GM18519 (cell line): ENCODE measurements around the gene GCH1.
"Not testable (repeated sequence)": the region's sequence is repeated elsewhere in the genome, so short reads cannot be mapped to it uniquely, and the experiment has no call there.

Source experiments
- ATAC-seq: cut with Tn5 transposase; IDR thresholded peaks from one replicate; pipeline ENCODE4 v1.9.1; 2021; ENCODE audit warnings: mild to moderate bottlenecking, moderate library complexity; ENCODE audit not compliant: unreplicated experiment, low FRiP score

Gene GCH1

DNA sequence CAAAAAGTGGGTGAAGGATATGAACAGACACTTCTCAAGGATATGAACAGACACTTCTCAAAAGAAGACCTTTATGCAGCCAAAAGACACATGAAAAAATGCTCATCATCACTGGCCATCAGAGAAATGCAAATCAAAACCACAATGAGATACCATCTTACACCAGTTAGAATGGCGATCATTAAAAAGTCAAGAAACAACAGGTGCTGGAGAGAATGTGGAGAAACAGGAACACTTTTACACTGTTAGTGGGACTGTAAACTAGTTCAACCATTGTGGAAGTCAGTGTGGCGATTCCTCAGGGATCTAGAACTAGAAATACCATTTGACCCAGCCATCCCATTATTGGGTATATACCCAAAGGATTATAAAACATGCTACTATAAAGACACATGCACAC is 27.0 kb downstream of the GCH1 start:
- not testable (repeated sequence) for ATAC-seq

DNA sequence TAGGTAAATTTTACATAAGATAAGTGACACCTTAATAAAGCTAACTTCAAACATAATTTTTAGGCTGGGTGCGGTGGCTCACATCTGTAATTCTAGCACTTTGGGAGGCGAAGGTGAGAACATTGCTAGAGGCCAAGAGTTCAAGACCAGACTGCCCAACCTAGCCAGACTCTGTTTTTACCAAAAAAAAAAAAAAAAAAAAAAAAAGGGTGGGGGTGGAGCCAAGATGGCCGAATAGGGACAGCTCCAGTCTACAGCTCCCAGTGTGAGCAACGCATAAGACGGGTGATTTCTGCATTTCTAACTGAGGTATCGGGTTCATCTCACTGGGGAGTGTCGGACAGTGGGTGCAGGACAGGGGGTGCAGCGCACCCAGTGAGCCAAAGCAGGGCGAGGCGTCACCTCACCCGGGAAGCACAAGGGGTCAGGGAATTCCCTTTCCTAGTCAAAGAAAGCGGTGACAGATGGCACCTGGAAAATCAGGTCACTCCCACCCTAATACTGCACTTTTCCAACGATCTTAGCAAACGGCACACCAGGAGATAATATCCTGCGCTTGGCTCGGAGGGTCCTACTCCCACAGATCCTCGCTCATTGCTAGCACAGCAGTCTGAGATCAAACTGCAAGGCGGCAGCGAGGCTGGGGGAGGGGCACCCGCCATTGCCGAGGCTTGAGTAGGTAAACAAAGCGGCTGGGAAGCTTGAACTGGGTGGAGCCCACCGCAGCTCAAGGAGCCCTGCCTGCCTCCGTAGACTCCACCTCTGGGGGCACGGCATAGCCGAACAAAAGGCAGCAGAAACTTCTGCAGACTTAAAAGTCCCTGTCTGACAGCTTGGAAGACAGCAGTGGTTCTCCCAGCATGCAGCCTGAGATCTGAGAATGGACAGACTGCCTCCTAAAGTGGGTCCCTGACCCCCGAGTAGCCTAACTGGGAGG is 32.2 kb downstream of the GCH1 start:
- ATAC-seq = not testable (repeated sequence)

DNA sequence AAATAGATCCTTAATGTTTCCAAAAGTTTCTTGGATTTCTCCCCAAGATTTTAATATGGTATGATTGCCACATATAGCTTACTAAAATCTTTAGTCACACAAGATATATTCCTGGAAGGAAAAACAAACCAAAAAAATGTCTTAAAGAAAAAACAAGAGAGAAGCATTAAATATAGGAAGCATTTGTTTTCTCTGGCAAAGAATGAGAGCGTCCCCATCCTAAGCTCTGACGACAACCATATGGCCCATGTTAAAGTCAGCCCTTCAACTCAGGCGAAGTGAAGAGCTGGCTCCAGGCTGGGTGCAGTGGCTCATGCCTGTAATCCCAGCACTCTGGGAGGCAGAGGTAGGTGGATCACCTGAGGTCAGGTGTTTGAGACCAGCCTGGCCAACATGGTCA is 35.6 kb downstream of the GCH1 start:
- no peak for ATAC-seq

DNA sequence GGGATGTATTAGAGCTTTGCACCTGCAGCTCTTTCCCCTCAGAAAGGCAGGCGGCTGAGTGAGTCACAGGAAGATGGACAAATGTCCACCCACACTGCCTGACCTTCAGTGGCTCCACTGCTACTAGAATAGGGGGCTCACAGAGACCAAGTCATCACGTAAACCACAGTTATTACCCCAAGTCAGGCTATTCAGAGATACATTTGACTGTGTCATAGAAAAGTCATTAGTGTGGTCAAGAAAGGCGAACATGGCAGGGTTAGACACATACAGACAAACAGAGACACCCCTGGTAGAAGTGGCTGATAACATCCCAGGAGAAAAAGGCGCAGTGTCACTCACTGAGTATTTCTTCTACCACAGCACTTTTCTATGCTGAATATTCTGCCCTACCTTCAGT is 36.0 kb downstream of the GCH1 start:
- no peak for ATAC-seq

DNA sequence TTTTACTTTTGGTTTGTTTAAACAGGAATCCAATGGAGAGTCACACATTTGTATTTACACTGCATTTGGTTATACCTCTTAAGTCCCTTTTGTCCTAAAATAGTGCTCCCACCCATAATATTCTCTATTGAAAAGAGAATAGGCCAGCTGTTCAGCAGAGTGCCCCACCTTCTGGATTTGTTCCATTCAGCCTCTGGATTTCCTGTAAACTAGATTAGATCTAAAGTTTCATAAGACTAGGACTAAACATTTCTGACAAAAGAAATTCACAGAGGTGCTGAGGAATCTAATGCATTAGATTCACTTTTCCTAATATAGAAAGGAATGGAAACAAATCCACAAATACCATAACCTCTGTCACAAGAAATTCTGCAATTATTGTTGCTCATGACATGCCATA is 38.1 kb downstream of the GCH1 start:
- no peak for ATAC-seq

DNA sequence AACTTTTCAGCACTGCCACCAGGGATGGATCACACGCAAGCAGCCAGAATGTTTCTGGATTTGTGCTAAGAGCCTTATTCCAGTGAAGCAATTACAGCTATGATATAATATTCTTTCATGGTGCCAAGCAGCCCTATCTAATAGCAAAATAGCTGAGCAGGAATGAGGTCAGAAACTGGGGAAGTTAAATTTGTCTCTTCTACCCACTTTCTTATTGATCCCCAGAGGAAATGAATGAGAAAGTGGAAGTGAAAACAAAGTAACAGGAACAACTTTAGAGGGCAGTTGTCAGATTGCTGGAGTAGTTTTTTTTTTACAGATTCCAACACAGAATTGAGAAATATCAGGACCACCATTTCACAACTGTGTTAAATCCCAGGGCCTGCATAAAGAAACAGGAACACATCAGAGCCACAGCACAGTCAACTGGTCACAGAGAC is 44.8 kb downstream of the GCH1 start:
- ATAC-seq = peak; percentile 63

DNA sequence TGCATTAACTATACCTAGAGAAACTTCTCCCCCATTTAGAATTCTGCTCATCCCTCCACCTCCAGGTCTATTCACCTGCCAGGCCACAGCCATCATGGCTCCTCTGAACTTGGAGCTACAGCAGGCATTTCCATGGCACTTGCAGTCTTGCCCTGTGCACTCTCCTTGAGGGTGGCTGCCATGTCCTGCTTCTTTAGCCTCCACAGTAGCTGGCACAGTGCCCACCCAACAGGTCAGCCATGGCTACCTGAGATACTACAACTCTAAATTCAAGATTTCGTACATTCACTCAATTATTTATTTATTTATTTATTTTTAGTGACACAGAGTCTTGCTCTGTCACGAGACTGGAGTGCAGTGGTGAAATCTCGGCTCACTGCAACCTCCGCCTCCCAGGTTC is 46.5 kb downstream of the GCH1 start:
- no peak for ATAC-seq

DNA sequence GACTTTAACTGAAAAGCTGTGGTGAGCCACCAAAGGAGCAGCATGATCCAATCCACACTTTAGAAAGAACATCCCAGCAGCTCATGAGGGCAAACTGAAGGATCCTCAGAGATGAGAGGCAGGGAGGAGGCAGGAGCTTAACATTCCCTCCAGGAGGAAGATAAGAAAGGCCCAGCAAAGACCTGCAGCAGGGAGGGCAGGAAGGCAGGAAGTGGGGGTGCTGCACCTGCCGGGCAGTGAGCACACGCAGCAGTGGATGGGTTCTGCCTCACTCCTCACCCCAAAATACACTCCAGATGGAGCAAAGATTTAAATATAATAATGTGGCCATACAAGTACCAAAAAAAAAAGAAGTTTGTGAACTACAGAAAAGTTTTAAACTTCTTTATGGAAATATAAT is 48.4 kb downstream of the GCH1 start:
- ATAC-seq = no peak

DNA sequence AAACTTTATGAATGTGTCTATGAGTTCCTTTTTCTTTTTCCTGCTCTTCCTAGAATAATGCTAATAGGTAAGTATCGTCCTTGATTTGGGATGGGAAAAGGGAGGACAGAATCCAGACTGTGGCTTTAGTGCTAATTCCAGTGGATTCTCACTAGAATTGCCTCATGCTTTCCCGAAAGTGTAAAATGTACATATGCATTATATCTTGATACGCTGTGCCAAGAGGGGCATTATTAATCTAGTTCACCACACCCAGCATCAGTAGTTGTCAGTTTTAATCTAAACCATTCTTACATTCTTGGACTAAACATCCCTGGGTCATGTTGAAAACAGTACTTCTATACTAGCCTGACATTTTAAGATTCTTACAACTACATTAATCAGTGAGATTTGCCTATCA is 49.3 kb downstream of the GCH1 start:
- no peak for ATAC-seq

DNA sequence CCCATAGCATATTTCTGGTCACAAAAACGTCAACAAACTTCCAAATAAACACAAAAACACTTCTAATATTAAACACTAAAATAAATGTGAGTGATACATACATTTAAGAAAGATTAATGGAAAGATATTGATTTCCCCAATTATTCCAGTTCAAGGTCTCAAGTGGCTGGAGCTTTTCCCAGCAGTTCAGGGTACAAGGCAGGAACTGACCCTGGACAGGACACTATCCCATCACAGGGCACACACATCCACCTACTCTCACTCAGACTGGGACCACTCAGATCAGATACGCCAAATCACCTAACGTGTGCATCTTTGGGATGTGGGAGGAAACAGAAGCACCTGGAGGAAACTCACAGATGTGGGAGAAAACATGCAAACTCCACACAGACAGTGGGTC is 50.4 kb downstream of the GCH1 start:
- ATAC-seq = no peak

DNA sequence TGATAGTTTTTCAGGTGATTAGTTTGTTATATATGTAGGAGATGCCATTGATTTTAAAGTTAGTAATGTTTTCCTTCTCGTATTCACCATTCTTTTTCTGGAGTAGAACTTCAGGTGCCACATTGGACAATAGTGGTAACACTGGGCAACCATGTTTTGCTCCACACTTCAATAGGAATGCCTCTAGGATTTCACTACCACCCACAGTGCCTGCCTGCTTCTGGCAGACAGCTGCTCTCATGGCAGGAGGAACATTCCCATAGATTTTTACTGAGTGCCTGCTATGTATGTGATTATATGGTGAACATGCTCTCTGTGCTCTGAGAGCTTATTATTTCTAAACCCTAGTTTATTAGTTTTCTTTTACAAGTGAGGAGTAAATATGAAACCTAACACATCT is 53.7 kb downstream of the GCH1 start:
- no peak for ATAC-seq

DNA sequence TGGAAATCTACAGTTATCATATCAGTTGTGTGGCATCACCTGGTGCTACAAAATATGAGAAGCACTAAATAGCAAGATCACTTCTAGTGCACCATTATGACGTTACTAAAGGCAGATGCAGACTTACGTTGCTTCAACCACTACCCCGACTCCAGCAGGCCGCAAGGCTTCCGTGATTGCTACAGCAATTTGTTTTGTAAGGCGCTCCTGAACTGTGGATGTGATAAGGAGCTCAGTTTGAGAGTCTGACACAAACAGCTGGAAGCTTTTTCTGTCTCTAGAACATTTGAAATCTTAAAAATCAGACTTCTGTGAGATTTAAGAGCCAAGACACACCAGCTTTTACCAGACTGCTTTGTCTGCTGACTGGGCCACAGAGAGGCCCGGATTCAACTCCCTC is 57.0 kb downstream of the GCH1 start:
- ATAC-seq = no peak

DNA sequence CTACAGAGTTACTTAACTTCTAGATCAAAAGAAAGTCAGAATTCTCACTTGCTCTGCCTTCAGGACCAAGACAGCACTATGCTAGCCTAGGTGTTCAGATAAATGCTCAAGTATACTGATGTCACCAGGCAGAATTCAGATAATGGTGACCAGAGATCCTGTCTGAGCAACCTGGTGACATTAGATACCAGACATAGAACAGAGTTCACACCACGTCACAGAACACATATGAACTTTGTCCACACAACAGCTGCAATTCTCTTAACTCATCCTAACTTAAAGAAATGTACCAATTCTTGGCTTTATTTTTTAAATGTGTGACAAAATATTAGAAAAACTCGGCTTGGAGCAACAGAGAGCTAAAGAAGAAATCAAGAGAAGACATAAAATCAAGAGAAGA is 58.1 kb downstream of the GCH1 start:
- ATAC-seq = no peak

DNA sequence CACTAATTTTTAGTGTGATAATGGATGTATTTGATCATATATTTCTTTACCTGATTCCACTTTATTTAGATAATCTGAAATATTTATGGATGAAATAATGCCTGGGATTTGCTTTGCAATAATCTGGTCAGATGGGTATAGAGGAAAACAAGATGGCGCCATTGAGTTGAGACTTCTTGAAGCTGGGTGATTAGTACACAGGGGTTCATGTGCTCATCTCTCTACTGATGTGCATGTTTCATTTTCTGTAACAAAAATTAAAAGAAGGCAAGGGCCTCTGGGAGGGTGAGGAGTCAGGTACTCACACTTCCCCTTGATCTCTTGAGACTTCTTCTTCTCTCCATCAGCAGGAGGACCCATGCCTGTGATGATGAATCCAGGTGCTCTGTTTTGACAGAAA is 61.8 kb downstream of the GCH1 start:
- ATAC-seq = no peak

DNA sequence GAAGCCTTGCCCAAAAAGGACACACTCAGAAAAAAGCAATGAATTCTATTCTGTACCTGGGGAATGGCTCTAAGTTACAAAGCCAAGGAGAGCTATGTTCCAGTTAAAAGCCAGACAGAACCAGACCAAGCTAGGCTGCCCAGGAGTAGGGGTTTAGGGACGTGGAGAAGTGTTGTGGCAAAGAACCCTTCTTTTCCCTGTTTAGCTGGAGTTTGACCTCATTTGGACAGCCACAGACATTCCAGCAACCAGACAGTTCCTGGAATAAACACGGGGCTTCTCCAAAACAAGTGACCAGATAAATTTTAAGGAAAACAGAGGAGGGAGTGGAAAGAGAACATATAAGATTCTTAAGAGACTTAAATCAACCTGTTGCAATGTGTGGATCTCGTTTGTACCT is 62.3 kb downstream of the GCH1 start:
- no peak for ATAC-seq

DNA sequence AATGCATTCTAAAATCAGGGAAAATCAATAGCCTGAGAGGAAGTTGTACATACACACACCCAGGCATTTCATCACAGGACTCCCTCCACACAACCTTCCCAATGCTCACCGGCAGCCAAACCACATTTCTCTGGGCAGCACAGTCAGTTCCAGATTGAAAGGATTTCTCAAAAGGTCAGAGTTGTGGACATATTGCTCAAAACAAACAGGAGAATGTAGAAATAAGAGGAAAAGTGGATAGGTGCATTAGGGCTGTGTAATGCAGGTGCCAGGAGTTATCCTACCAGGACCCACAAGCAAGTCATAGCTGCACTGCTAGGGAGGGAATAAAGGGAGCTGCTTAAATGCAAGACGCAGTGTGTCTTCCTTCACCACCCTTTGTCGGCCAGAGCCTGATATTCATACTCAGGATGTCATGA is 62.9 kb downstream of the GCH1 start:
- ATAC-seq = no peak

DNA sequence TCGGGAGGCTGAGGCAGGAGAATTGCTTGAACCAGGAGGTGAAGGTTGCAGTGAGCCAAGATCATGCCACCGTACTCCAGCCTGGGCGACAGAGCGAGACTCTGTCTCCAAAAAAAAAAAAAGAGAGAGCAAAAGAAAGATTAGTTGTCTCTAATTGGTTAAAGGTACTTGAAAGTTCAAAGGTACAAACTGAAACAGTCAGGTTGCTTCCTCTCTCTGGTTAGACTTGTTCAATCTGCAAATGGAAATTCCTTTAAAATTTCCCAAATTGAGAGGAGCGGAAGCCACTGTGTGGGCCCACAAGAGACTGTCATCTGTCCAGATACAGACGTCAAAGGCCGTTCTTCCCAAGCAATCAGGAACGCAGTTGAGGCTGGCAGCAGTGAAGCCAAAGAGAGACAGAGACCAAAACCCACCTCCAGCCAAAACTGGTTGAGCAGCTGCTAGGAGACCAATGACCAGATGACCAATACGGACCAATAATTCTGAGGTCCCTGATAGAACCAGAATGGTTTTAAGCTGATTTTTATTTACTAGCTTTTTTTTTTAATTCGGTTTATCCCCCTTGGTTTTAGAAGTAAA is 63.6 kb downstream of the GCH1 start:
- ATAC-seq = no peak

DNA sequence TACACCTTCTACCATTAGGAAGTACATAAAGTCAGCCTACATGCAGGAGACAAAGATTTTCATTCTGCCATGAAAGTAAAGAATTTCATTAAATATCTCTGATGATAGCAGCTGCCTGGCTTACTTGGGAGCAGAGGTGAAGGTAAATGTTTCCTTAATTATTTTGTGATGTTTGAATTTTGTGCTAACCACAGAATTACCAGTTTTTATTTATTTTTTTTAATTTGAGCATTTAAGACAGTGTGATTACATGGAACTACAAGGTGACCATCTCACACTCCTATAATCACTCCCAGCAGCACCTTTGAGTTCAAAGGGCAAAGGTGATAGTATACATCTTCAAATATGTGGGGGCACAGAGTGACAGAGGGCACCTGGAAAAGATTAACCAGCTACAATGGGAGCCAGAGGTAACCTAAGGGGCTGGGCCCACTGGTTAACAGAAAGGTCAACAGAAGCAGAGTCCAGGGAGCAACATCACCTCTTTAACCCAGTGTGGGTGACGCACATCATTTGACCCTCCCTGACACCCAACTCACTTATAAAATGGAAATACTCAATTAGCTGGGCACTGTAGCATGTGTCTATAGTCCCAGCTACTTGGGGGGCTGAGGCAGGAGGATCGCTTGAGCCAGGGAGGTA is 65.0 kb downstream of the GCH1 start:
- no peak for ATAC-seq

DNA sequence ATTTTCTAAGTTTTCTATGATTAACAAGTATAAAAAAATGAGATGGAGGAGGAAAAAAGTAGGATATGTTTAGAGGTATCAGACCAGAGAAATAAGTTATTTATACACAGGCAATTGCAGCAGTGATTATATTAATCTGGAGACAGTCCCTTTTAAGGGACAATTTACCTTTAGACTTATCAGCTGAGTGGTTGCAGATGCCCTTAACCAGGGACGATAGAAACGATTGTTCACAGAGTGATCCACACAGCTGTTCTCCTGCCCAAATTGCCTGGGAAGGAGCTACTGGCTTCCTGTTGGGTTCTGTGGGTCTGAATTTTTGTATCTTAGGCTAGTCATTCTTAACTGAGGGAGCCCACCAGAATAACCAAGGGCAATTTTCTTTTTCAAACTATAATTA is 66.4 kb downstream of the GCH1 start:
- no peak for ATAC-seq

DNA sequence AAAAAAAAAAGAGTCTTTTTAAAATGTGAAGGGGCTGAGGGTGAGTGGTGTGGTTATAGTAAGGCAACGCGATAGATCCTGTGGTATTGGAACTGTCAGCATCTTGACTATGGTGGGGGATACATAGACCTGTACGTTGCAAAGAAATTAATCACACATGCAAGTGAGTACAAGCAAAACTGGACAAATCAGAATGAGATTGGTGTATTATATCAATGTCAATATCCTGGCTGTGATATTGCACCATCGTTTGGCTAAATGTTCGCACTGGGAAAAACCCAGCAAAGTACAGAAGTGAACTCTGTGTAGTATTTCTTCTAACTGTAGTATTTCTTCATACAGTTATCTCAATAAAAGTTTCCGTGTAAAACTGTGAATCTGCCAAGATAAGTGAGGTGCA is 67.9 kb downstream of the GCH1 start:
- no peak for ATAC-seq

DNA sequence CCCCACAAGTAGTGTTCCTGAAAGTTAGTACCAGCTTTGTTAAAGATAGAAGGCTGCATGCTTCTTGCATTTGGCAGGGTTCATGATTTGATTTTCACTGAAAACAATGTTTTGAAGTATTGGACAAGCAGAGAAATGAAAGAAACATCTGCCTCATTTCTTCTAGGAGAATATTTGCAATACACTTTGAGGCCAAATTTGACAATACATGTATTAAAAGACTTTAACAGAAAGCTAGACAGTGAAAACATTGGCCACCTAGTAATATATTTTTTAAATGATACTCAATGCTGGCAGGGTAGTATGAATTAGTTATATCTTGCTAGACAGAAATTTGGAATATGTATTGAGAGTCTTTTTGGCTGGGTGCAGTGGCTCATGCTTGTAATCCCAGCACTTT is 68.5 kb downstream of the GCH1 start:
- no peak for ATAC-seq

DNA sequence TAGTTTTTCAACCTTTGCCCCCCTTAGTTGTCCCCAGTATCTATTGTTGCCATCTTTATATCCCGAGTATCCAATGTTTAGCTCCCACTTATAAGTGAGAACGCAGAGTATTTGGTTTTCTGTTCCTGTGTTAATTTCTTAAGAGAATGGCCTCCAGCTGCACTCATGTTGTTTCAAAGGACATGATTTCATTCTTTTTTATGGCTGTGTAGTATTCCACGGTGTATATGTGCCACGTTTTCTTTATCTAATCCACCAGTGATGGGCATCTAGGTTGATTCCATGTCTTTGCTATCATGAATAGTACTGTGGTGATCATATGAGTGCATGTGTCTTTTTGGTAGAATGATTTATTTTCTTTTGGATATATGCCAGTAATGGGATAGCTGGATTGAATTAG is 72.0 kb downstream of the GCH1 start:
- no peak for ATAC-seq
